GM18505 (cell line): ENCODE measurements around the gene SERGEF.

Experiments
- ATAC-seq: cut with Tn5 transposase; IDR thresholded peaks from one replicate; pipeline ENCODE4 v1.9.1; 2021; ENCODE audit not compliant: unreplicated experiment
- POLR2A ChIP-seq: IDR thresholded peaks from 4 replicates; pipeline ENCODE4 v1.6.1; 2011; ENCODE audit warnings: borderline replicate concordance; ENCODE audit not compliant: insufficient read depth, insufficient read length; ENCODE audit errors: extremely low read depth

The SERGEF gene

GRCh38 chr11:17777086-17777737 is 235.6 kb downstream of the SERGEF start:
- TF ChIP-seq POLR2A: no peak

DNA sequence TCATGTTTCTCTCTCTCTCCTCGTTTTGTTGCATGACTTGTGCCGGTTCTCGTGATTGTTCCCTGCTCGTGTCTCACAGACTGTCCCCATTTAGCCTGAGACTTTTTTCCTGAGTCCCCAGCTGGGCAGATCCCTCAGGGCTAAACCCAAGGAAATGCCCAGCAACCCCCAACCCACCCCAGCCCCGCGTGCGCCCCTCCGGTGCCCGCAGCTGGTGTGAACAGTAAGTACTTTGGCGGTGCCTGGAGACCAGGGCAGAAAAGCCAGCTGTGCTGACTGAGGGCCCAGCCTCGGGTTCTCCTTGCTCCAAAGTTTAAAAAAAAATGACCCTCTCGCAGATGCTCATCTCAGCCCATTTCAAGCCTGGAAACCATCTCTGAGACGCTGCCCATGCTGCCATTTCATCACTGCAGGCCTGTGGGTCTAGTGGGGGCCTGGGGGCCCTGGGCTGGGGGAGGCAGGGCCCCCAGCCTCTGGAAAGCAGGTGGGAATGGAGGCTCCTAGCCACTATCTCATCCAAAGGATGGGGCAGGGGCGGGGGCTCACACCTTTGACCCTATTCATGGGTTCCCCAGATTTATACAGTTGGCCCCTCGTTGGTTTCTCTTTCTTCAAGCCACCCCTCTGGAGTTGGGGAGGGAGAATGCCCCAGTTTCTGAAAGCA is 236.5 kb downstream of the SERGEF start:
- no peak for TF ChIP-seq POLR2A
- ATAC-seq: no peak

More at GRCh38 chr11:17777086-17777737, 235.6 kb downstream of the SERGEF start:
- ATAC-seq: no peak

- no peak for TF ChIP-seq POLR2A
These were observed 237.2 kb downstream of the SERGEF start for GRCh38 chr11:17775507-17776211.

DNA sequence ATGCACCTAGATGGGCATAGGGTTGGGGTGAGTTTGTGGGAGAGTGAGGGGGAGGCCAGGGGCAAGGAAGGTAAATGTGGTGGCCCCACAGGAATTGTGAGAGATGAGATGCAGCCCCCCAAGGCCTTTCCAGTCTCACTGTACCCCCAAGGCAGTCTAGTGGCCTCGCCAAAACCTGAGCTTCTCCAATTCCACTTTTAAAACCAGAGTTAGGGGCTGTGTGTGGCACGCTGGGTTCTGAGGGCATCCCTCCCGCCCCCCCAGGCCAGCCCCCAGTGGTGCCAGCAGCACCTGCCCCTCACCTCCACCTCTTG is 237.9 kb downstream of the SERGEF start:
- no peak for TF ChIP-seq POLR2A
- no peak for ATAC-seq

More at GRCh38 chr11:17775507-17776211, 237.2 kb downstream of the SERGEF start:
- no peak for ATAC-seq

- no peak for TF ChIP-seq POLR2A
- ATAC-seq: no peak
These were observed 238.4 kb downstream of the SERGEF start for GRCh38 chr11:17774232-17775034.

GRCh38 chr11:17773674-17774073 is 239.2 kb downstream of the SERGEF start:
- no peak for ATAC-seq
- TF ChIP-seq POLR2A: no peak

- TF ChIP-seq POLR2A: no peak
- no peak for ATAC-seq
These were observed 239.9 kb downstream of the SERGEF start for GRCh38 chr11:17772704-17773600.

GRCh38 chr11:17771841-17772401 is 240.9 kb downstream of the SERGEF start:
- no peak for TF ChIP-seq POLR2A
- ATAC-seq: no peak

DNA sequence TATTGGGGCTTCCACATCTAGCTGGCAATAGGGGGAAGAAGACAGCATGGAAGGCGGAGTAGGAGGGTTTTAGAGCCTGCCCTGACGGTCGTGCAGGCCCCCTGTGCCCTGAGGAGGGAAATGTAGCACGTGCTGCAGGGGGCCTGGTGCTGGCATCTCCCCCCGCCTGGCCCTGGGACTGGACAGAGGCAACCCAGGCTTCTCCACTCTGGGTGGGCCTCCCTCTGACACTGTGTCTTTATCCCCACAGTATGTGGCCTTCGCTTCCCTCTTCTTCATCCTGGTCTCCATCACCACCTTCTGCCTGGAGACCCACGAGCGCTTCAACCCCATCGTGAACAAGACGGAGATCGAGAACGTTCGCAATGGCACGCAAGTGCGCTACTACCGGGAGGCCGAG is 241.4 kb downstream of the SERGEF start:
- ATAC-seq: no peak
- no peak for TF ChIP-seq POLR2A

GRCh38 chr11:17770917-17771316 is 241.9 kb downstream of the SERGEF start:
- ATAC-seq: no peak
- no peak for TF ChIP-seq POLR2A

GRCh38 chr11:17770048-17770652 is 242.7 kb downstream of the SERGEF start:
- no peak for TF ChIP-seq POLR2A
- no peak for ATAC-seq

DNA sequence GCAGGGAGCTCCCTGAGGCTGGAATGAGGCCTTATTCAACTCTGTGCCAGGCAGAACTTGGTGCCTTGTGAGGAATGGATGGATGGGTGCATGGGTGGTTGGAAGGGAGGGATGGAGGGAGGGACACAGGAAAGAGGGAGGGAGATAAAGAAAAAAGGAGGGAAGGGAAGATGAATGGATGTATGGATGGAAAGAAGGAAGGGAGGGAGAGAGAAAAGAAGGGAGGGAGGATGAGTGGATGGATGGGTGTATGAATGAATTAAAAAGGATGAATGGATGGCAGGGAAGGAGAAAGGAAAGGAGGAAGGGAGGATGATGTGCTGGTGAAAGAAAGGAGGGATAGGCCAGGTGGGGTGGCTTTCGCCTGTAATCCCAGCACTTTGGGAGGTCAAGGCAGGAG is 243.6 kb downstream of the SERGEF start:
- no peak for TF ChIP-seq POLR2A
- no peak for ATAC-seq
